Measurements from ENCODE around the gene POU2F1. TPM values are rescaled to one million over a fixed set of nuclear protein-coding genes. Genes with fewer than 3 reads are reported as not detected.
"Not testable (repeated sequence)": the region's sequence is repeated elsewhere in the genome, so short reads cannot be mapped to it uniquely, and the experiment has no call there.

POU2F1 gene
- total RNA-seq, 1 donor from 2014 or later = 7.5 TPM

DNA sequence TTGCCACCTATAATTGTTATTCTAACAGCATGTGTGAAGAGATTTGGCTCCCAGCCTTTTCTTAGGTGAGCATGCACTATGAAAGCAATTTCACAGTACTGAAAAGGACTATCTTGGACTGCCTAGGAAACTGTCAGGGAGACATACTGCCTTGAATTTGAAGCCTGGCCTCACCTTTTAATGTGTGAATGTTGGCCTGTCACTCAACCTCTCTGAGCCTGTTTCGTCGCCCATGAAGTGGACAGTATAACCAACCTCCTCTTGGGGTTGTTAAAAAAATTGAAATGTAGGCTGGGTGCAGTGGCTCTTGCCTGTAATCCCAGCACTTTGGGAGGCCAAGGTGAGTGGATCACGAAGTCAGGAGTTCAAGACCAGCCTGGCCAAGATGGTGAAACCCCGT lies 20.4 kb upstream of the POU2F1 start:
- intact Hi-C loops (cut with DNase I) = no loop called here
- no peak for ATAC-seq

DNA sequence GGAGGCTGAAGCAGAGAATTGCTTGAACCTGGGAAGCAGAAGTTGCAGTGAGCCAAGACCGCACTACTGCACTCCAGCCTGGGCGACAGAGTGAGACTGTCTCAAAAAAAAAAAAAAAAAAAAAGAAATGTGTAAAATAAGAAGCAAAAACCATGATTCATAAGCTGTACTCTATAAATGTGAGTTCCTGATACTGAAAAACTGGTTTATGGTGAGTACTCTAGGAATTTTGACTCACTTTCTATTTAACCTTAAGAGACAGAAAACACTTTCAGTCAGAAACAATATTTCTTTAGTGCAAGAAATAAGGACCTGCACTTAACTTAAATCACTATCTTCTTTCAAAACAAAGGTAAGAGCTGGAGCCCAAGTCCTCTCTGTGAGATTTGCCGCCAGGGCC lies 19.9 kb upstream of the POU2F1 start:
- intact Hi-C loops (cut with DNase I) = no loop called here
- DNase-seq (ENCODE audit: missing footprints) (no peak), ATAC-seq (no peak)

More for the DNA sequence above, 20.4 kb upstream of the POU2F1 start:
- no peak for DNase-seq (ENCODE audit: missing footprints)

DNA sequence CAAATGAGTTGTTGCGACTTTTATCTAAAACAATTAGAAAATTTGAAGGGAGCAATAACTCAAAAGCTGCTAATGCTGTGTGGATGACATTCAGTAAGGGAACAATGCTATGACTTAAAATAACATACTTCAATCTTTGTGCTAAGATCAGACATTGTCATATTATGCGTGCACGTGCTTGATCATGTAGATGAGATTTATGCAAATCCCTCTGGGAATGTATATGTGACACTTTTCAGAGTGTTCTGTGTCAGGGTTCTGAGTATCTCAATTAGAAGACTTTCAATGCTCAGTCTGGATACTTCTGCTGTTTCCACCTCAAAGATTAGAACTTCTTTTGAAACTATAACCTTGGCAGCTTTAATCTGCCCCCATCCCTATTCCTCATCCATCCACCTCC lies 18.6 kb upstream of the POU2F1 start:
- intact Hi-C loops (cut with DNase I) = no loop called here
- ATAC-seq (no peak), DNase-seq (ENCODE audit: missing footprints) (no peak)

DNA sequence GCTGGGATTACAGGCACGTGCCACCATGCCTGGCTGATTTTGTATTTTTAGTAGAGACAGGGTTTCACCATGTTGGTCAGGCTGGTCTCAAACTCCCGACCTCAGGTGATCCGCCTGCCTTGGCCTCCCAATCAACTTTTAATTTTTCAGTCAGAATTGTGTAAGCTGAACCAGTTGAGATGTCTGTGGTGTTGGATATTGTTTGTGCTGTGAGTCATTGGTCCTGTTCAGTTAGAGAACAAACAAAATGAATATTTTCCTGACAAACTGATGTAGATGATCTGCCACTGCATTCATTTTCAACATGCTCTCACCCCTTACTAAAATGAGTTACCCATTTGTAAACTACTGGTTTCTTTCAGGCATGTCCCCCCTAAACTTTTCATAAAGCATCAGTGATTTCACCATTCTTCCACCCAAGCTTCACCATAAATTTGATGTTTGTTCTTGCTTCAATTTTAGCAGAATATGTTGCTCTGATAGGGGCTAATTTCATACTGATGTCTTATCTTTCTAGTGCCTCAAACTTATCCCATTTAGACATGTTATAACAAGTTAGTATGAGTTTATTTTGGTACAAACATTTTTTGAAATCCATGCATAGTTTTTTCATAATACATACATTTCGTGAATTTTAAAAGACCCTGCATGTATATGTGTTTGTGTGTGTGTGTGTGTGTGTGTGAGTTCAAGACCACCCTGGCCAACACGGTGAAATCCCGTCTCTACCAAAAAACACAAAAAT lies 15.2 kb upstream of the POU2F1 start:
- ATAC-seq; intact Hi-C loops (cut with DNase I); DNase-seq (ENCODE audit: missing footprints): not testable (repeated sequence)

DNA sequence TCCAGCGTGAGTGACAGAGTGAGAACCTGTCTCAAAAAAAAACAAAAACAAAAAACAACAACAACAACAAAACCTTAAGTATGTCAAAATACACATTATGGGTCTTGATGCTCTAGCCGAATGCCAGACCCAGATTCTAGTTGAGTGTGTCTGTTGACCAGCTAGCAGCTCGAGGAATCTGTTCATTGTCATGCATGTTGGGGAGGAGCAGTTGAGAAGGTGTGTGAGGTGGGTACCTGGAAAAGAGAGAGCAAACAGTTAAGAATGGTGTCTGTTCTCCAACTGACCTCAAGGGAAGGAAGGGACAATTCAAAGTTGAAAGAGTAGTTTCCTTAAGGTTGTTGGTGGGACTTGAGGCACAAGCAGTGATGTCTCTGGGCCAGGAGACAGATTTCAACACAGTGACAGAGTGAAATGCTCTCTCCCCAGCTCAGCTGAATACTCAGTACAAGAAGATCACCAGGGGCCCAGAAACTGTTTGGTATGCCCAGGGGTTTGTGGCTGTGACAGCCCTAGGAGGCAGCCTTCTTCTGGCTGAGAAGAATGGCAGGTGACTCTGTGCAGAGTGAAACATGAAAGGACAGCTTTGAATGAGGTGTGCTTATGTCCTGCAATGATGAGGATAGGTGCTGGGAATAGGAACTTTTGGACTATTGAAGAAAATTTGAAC lies 14.4 kb upstream of the POU2F1 start:
- intact Hi-C loops (cut with DNase I) = no loop called here
- no peak for ATAC-seq
- no peak for DNase-seq (ENCODE audit: missing footprints)

DNA sequence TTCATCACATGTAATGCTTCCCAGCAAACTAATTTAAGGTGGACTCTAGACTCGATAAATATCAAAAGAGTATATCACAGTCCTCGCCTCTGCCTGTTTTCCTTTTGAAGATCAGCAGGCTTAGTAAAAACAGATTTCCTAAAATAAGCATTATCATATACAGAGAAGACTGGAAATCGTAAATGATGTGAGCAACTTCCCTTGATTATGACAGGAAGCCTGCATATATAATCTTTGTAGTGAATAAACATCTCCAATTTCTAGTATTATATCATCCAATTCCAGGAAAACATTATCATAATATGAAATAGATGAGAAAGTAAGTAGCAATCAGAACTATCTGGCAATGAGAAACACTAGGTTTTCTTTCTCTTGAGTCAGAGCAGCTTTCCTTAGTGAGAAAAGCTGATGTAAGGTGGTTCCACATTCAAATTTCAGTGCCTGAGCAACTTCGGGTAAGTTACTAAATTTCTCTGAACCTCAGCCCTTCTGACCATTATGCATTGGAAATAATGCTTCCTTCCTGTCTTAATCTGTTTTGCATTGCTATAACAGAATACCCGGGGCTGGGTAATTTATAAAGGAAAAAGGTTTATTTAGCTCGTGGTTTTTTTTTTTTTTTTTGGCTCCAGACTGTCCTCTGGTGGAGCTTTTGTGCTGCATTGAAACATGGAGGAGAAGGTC lies 12.6 kb upstream of the POU2F1 start:
- intact Hi-C loops (cut with DNase I) = no loop called here
- DNase-seq (ENCODE audit: missing footprints) = no peak
- ATAC-seq = no peak

DNA sequence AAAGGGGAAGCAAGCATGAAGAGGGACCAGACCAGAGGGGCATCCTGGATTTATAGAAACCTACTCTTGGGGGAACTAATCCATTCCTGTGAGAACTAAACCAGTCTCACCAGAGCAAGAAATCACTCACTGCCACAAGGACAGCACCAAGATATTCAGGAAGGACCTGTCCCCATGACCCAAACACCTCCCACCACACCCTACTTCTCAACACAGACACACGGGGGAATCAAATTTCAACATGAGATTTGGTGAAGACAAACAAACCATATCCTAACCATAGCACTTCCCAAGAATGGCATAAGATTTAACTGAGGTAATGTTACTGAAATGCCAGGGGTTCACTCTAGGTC lies 12.1 kb upstream of the POU2F1 start:
- intact Hi-C loops (cut with DNase I) = no loop called here
- ATAC-seq (no peak), DNase-seq (ENCODE audit: missing footprints) (no peak)

DNA sequence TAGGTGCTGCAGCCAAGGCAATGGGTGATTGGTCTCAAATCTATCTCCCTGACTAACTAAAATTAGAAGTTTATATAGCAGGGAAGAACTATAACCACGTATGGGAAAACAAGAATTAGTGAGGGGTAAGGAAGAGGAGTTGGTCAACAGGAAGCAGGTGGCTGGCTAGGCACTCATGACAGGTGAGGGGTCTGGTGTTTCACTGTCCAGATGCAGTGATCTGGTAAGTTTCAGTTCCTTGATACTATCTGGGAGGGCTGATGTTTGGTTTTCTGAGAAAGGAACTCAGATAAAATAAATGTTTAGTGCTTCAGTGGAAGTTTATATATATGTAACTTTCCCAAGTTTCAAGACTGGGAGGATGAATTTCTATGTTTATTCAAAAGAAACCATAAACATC lies 11.6 kb upstream of the POU2F1 start:
- no peak for ATAC-seq
- DNase-seq (ENCODE audit: missing footprints) = no peak
- intact Hi-C loops (cut with DNase I) = no loop called here

DNA sequence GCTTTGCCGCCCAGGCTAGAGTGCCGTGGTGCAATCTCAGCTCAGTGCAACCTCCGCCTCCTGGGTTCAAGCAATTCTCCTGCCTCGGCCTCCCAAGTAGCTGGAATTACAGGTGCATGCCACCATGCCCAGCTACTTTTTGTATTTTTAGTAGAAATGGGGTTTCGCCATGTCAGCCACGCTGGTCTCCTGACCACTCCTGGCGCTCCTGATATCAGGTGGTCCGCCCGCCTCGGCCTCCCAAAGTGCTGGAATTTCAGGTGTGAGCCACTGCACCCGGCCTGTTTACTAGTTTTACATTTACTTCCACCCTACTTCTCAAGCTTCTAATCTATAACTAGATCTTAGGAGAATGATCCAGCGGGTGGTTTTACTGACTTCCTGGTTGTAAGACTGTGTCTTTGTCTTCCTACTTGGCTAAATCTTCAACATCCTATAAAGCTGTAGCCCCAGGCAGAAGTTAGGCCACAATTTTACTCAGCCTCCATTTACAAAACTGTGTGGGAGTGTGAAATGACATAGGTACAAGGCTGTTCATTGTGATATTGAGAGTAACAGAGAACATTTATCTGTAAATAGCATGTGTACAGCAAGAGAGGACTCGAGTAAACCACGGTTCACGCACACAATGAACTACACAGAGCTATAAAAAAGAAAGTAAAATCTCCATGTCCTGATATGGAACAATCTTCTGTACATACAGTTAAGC lies 9.6 kb upstream of the POU2F1 start:
- intact Hi-C loops (cut with DNase I) = loop anchor here (10.0 kb wide), 1 partner anchor 336 kb away; the partner anchor contains the start of gene TADA1
- no peak for ATAC-seq
- no peak for DNase-seq (ENCODE audit: missing footprints)

DNA sequence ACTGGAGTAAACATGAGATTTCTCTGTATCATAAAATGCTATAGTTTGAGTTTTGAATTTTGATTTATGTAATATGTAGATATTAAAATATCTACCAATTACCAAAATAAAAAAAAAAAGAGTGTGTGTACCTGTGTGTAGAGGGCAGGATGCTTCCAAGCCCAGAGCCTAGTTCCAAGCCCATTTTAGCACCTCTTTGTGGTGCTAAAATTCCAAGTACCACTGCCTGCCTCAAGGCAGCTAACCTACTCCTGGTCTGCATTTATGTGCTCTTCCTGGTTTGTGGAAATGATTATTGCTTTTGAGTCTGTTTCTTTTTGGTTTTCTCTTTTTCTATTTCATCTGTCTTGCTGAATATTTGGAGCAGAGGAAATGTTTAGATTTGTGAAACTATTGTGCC lies 8.7 kb upstream of the POU2F1 start:
- ATAC-seq (no peak), DNase-seq (ENCODE audit: missing footprints) (no peak)
- intact Hi-C loops (cut with DNase I) = loop anchor here (10.0 kb wide), 1 partner anchor 337 kb away; the partner anchor contains the start of gene TADA1

DNA sequence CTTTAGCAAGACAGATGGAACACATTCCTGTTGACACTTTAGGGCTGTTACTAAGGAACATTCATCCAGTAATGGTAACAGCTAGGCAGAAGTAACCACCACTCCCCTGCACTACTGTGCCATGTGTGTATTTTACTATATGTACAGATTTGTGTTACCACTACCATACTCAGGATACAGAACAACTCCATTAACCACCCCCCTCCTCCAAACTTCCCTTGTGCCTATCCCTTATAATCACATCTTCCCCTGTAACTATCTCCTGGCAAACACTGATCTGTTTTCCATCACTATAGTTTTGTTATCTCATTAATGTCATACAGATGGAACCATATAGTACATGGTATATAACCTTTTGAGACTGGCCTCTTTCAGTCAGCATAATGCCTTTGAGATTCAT lies 3.9 kb upstream of the POU2F1 start:
- intact Hi-C loops (cut with DNase I) = loop anchor here (10.0 kb wide), 1 partner anchor 342 kb away; the partner anchor contains the start of gene TADA1
- no peak for ATAC-seq

DNA sequence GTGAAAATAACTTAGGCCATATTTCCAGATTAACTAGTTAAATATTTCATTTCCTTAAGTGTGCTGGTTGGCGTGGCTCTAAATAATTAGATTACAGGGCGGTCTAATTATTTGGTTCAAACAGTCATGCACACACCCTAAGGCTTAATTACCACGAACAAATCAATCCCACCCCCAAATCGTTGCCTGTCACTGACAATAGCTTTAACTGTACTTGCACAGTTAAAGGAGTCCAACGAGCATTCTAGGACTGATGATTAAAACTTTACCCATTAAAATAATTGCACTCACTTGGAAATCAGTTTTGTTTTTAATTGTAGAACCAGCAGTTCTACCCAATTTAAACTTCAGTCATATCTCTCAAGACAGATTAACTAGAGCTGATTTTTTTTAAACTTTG lies 1.5 kb upstream of the POU2F1 start:
- no peak for ATAC-seq
- intact Hi-C loops (cut with DNase I) = loop anchor here (10.0 kb wide), 1 partner anchor 344 kb away; the partner anchor contains the start of gene TADA1
- no peak for DNase-seq (ENCODE audit: missing footprints)

More for the DNA sequence above, 3.9 kb upstream of the POU2F1 start:
- DNase-seq (ENCODE audit: missing footprints) = no peak

DNA sequence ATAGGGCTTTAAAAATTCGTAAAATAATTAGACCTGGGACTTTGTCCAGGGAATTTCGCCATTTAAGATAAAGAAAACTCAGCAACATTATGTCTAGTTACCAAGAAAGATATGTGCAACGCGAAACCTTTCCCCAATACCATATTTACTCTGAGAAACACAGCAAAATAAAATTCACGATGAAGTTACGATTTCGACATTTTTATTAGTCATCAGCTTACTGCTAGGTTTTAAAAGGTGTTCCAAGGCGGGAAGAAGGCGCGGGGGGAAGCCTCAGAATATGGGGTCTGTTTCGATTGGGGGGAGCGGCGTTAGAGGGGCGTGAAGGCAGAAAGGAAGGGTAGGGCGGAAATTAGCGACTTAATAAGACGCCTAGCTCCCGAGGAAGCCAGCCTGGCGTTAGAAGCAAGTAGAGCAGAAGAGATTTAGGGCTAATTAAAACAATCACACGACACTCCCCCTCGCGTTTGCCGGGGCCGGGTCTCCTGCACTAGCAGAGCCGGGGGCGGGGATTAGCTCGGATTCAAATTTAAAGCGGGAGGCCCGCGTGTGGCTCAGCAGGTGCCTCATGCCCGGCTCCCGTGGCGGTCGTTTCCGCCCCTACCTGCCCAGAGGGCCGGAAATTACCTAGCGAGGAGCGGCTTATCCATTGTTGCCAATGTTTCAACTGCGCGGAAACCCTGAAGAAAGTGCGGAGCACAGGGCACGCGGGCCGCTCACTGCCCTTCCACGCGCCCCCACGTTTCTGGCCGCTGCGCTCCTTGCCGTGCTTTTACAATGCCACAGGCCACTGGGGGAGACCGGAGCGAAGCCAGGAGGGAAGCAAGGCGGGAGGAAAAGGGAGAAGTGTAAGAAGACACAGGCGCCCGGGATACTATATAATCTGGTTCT lies 795 bp upstream of the POU2F1 start:
- intact Hi-C loops (cut with DNase I) = loop anchor here (1.0 to 10.0 kb wide), 3 partner anchors 154 to 378 kb away; partner anchors contain the start of gene TADA1
- ATAC-seq (peak; percentile 55), DNase-seq (ENCODE audit: missing footprints) (peak; percentile 92)

DNA sequence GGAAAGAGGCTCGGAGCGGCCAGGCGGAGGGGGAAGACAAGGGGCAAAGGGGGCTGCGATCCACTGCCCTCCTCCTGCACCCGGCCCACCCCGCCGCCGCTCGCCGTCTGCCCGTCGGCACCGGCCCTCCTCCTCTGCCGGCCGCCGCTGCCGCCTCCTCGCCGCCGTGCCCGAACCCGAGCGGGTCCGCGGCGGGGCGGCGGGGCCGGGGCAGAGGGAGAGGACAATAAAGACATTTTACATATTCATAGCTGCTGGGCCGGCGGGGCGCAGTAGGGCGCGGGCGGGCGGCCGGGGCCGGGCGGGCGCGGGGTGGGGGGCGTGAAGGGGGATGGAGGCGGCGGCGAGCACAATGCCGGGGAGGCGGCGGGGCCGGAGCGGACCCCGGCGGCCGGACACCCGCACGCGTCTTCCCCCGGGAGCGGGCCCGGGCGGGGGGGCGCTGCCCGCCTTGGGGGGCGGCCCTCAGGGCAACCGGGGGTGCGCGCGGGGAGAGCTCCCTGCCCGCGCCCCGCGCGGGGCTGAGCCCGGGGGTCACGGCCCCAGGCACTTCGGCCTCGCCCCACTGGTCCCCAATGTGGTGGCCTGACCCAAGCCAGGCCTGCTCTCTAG lies 546 bp downstream of the POU2F1 start:
- intact Hi-C loops (cut with DNase I) = loop anchor here (5.0 kb wide), 1 partner anchor 379 kb away; no protein-coding TSS in a partner anchor
- DNase-seq (ENCODE audit: missing footprints) (peak; percentile 76), ATAC-seq (peak; percentile 4)

DNA sequence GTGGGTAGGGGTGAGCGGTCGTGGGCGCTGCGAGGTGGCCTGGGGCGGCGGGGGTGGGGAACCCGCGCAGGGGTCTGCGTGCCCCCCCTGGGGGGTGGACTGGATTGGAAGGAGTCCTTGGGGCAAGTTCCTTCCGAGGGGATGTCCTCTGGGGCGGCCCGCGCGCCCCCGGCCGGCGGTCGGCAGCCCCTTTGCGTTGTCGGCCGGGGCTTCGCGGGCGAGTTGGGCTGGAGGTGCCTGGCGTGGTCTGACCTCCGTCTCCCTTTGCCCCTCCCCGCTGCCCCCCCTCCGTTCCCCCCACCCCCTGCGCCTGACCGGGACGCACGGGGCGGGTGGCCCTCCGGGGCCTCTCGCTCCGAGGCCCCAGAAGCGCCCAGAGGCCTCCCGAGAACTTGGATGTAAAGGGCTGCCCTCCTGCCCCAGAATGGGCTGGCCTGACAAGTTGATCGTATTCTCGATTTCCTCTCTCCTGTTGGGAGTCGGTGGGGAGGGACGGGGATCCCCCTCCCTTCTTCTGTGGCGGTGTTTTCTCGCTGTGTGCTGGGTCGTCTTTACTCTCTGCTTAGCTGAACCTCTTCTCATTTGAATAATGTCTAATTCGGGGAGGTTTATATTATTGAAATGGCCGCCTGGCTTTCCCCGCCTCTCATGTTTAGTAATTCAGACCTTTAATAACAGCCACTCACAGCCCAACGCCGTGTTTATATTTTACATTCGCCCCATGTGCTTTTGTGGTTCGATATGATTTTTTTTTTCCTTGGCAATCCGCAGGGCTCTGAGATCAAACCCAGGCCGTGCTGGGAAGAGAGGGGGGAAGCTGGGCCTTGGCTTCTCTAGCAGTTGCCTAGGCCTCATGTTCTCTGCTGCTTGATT lies 1.3 kb downstream of the POU2F1 start:
- DNase-seq (ENCODE audit: missing footprints) = peak; percentile 85
- intact Hi-C loops (cut with DNase I) = loop anchor here (5.0 kb wide), 1 partner anchor 380 kb away; no protein-coding TSS in a partner anchor

More for the DNA sequence above, 1.3 kb downstream of the POU2F1 start:
- ATAC-seq = peak; percentile 53
